NAMALWA (cell line): ENCODE measurements around the gene SLC6A19.
A peak's percentile ranks its signal among the peaks of the same experiment; 100 is the strongest.

Experiments
- DNase-seq: peaks from one replicate; pipeline ENCODE4 v3.0.0-alpha.2; 2015; ENCODE audit warnings: low spot score

SLC6A19 gene

DNA sequence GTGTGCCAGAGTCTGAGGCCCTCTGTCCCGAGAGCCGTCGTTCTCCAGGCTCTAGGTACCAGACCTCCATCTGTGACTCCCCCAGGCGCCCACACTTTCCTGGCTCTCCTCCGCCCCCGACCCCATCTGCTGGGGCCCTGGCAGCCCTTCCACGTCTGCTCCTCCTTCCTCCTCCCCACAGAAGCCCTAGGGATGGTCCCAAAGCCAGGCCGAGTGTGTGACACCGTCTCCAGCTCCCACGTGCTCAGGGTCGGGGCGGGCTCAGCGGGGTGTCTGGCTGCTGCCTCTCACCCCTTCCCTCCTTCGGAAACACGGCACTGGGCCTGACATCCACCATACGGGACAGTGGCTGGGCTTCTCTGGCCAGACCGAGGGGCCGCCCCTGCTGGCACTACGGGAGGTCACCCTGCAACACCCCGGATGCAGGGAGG lies 20.5 kb upstream of the SLC6A19 start:
- no peak for DNase-seq

DNA sequence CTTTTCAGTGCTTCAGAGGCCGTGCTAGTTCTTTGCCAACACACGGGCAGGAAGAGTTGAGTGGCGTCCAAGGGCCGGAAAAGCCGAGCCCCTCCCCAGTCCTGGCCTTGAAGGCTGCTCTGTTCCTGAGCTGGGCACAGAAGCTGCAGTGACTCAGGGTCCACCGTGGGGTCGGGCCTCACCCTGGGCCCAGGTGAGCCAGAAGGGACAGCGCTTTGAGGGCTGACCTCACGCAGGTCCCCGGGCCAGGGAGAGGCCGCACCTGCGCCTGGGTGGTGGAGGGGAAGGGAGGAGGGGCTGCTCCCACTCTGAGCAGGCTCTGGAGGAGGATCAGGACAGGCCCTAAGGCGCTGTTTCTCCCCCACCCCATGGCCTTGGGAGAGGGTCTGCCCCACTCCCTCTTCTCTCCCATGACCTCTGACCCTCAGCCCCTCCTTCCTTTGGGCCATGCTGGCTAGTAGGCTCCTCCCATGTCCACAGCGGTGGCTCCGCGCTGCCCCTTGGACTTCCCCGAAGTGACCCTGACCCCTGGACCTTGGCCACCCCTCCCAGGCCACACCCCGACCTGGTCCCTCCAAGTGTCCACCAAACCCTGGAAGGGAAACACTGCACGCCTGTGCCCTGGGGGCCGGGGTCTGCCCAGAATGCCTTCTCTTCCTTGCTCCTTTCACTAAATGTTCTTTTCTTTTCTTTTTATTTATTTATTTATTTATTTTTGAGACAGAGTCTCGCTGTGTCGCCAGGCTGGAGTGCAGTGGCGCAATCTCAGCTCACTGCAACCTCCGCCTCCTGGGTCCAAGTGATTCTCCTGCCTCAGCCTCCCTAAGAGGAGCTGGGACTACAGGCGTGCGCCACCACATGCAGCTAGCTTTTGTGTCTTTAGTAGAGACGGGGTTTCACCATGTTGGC lies 19.7 kb upstream of the SLC6A19 start:
- no peak for DNase-seq

DNA sequence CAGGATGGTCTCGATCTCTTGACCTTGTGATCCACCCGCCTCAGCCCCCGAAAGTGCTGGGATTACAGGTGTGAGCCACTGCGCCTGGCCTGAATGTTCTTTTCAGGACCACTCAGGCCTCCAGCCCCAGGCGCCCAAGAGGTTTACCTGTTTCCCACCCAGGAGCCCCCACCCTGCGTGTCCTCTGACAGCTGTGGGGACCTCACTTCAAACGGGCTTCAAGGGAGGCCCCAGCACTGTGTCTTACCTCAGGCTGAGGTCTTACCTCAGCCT lies 19.1 kb upstream of the SLC6A19 start:
- no peak for DNase-seq

DNA sequence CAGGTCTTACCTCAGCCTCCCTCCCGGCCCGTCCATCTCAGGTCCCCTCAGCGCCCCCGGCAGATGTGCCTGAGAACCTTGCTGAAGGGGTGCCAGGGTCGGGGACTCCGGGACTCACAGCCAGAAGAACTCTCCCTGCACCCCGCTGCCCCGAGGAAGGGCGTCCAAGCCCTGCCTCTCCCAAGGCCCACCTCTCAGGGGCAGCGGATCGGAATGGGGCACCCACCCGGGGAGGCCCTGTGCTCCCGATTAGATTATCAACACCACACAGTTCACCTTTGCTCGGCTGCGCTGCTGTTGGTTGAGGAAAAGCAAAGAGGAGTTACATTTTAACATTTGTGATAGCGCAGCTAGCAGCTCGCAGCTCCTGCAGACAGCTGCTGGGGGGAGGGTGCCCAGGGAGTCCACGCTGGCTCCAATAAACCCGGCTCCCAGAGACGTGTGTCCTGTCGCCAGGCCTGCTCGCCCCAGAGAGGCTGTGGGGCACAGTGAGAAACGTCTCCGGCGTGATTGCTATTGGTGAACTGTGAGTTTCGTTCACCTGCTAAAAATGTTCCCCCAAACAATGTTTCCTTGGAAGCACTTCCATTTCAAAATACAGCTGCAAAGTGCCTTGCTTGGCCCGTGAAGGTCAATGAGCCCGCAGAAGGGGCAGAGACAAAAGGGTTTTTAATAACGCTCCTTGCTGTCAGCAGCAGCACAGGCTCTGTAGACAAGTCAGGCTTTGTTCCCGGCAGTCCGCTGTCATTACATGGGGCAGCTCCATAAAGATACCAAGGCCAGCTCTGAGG lies 18.6 kb upstream of the SLC6A19 start:
- no peak for DNase-seq

DNA sequence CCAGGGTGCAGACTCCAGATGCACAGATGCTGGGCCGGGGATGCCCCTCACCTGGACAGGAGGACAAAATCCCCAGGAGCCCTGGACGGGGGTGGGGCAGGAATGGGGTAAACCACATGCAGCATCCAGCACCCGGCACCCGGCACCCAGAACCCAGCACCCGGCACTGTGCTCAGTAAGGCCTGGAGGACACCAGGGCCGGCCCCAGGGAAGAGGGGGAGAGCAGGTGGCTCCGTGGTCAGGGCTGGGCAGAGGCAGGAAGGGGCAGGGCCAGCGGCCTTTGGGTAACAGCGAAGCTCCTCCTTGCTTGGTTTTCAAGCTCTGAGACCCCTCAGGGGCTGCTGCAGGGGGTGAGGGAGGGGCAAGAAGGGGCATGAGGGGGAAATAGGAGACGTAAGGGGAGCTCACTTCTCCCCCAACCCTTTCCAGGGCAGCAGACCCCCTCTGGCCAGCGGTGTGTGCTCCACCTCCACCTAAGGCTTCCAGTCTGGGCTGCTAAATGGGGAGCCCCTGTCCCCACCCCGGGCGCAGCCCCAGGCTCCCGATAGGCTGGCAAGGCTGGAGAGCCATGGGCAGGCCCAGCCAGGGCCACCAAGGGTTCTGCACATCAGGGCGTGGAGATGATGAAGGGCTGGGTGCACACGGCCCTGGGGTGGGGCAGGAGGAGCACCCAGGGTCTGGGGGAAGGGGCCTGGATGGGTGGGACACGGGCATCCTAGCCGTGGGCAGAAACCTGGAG lies 17.8 kb upstream of the SLC6A19 start:
- no peak for DNase-seq

DNA sequence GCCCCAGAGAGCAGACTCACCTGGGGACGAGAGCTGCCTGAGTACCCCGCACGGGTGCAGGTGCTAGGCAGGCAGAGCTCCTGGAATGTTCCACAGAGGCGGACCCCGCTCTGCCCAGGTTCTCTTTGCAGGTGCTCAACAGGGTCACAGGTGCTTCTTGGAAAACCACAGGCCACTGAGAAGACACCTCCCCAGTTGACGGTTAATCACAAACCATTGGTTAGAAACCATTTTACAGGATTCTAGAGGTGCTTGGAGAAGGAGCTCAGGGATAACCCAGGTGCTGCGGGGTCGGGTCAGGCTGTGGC lies 17.3 kb upstream of the SLC6A19 start:
- DNase-seq = no peak

DNA sequence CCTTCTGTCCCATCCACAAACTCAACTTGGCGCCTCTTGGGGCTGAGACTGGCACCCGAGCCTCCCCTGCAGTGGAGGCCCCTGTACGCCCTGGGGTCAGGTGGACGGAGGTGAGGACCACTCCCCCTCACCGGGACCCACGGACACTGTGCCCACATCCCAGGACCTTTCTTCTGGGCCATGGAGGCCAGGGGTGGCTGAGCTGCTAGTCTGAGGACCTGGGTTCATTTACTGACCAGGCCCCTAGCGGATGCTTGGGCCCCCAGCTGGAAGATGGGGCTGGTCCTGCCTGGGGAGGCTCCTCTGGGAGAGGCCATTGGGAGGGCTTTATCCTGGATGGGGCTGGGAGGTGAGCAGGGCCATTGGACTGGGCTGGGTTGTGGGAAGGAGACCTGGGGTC lies 16.9 kb upstream of the SLC6A19 start:
- no peak for DNase-seq

DNA sequence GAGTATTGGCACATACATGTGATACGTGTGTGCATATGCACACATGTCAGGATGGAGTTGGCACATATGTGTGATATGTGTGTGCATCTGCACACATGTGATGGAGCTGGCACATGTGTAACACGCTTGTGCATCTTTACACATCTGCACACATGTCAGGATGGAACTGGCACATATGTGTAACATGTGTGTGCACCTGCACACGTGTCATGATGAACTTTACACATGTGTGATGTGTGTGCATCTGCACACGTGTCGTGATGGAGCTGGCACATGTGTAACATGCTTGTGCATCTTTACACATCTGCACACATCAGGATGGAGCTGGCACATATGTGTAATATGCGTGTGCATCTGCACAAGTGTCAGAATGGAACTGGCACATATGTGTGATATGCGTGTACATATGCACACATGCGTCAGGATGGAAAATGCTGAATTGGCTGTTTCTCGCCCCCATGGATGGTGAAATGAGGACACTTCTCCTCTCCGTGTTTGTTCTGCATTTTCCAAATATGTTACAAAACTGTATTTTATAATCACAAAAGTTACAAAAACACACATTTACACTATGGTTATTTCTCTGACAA lies 16.3 kb upstream of the SLC6A19 start:
- no peak for DNase-seq

DNA sequence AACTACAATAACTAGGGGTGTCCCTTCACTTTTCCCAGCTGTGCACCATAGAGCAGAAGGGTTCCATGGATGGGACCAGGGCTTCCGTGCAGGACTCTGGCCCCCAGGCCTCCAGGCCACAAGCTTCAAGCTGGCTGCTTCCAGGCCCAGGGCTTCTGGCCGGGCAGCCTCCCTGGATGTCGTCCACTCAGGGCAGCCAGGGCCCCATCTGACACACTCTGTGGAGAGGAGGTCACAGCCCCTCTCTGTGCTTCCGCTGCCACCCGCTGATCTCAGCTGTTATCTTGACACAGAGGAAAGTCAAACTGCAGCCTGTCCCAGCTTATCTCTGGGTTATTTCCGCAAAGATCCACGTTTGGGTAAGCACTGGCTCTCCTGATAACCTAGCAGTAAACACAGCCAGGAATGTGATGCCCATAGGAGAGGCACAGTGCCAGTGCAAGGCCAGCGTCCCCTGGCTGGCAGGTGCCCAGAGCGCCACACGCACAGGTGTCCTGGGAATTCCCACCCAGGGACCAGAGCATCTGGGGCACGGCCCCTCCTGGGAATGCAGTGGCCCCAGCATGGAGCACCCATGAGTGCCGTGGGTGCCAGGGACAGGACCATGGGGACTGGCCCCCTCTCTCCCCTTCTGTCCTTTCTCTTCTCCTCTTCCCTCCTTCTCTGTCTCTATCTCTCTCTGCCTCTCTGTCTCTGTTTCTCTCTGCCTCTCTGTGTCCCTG lies 15.6 kb upstream of the SLC6A19 start:
- DNase-seq = no peak

DNA sequence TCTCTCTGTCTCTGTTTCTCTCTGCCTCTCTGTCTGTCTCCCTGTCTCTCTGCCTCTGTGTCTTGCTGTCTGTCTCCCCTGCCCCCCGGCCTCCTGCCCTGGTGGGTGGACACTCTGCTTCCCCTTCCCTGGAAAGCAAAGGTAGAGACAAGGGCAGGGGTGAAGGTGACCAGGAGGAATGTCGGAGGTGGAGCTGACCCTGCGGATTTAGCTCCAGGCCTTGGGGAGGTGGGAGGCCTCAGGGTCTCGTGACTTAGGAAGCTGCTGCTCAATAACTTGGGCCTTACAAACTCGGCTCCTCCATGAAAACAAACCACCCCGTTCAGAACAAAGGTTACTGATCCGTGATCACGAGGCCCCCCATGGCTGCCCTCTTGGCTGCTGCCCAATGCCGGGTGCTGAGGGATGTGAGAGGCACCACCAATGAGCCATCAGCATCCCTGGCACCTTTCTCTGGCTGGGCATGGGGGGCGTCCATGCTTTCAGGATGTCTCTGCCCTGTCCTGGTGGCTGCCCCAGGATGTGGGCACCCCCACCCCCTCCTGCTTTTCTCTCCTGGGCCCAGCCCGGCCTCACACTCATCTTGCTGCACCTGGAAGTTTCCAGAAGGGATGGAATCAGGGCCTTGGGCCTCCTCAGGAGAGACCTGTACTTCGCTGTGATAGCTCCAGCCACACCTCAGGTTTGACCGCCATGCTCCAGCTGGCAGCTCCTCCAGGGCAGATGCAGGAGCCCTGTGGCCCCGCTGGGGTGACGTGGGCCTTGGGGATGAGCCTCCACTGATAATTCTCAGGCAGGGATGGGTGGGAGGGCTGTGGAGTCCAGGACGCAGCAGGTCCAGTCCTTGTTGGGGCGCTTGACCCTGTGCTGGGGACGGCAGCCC lies 14.8 kb upstream of the SLC6A19 start:
- DNase-seq = no peak

DNA sequence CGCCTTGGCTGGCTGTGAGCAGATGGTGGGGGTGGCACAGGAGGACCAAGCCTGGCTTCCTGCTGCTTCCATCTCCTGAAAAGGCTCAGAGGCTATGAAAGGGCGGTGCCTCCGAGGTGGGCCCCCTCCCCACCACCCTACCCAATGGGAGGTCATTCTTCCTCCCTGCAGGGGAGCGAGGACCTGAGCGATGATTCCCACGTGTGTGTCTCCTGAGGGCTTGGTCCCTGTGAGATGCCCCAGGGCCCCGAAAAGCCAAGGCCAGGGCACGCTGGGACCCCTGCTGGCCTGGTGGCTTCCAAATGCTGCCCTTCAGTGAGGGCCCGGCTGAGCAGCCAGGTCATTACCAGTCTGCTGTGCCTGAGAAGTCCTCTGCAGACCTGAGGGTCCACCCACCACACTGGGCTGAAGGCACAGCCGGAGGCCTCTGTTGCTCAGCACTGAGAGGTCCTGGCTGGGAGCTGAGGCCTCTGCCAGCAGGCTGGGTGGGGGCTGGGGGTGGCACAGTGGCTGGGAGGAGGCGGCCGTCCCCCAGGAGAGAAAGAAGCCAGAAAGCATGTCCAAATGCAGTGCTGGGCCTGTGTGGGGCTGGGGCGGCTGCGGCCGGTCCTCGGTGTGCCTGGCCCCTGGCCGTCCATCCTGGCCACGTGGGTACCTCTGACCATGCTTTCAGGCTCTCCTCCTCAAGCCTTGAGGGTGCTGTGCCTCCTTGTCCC lies 14.0 kb upstream of the SLC6A19 start:
- DNase-seq = no peak

DNA sequence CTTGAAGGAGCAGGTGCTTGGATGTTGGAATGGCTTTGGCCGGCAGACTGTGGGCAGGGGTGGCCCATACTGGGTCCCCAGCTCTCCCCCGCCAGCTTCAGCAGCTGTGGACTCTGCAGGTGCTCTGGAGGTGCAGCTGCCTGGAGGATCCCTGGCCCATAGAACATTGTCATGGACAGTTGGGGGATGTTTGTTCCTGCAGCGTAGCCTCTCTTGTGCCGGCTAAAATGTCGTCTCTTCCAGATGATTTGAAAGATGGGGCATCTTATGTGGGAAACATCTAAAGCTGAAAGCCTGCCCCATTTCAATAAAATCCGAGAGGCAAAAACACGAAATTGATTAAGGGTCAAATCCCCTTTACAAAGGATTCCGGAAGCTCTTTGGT lies 13.5 kb upstream of the SLC6A19 start:
- no peak for DNase-seq

DNA sequence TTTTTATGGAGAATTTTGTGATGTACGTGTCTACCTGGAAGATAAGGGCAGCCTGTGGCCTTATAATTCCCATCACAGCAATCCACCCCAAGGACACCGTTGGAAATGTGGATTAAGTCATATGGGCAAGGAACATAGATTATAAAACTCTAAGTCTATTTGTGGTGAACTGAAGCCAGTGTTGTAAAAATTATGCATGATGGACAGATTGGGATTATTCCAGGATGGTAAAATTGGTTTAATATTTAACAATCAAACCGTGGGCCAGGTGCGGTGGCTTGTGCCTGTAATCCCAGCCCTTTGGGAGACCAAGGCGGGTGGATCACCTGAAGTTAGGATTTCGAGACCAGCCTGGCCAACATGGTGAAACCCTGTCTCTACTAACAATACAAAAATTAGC lies 12.9 kb upstream of the SLC6A19 start:
- no peak for DNase-seq

DNA sequence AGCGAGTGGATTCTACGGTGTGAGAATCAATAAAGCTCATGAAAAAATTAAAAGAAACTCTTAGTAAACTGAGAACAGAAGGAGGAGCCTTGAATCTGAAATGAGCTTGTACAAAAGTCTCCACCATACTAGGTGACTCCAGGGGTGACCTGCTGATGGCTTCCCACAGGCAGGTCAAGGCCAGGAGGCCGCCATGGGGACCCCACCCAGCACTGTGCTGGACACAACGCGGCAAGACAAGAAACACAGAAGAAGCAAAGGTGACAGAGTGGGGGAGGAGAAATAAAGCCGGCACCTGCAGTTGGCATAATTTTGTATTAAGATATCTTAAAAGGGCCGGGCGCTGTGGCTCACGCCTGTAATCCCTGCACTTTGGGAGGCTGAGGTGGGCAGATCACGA lies 12.1 kb upstream of the SLC6A19 start:
- DNase-seq = no peak

DNA sequence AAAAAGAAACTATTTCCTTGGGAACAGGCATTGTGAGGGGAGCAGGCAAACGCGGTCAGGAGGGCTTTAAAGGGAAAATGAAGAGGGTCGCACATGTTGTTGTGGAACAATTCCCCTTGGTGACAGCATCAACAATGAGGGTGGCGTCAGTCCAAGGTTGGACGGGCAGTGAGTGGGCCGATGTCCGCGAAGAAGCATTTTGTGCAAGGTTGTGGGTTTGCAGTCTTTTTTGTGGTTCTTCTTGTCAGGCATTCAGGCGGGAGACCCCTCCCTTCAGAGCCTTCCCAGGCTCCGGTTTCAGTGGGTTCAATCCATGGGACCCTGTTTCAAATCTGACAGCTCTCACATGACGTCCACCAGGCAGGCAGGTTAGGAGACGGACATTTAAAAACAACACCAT lies 11.1 kb upstream of the SLC6A19 start:
- DNase-seq = no peak

DNA sequence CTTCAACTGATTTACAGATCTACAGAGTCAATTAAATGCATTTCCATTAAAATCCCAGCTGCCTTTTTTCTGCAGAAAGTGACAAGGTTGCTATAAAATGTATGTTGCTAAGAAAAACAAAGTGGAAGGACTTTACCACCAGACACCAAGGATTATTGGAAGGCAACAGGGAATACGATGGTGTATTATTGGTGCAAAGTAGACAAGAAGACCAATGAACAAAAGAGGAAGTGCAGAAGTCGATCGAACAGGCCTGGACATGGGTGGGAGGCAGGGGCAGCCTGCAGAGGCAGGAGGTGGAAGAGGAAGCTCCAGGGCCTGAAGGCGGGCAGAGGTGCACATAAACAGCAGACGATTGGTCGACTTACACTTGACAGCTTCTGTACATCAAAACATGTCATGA lies 10.6 kb upstream of the SLC6A19 start:
- DNase-seq = peak; percentile 52

DNA sequence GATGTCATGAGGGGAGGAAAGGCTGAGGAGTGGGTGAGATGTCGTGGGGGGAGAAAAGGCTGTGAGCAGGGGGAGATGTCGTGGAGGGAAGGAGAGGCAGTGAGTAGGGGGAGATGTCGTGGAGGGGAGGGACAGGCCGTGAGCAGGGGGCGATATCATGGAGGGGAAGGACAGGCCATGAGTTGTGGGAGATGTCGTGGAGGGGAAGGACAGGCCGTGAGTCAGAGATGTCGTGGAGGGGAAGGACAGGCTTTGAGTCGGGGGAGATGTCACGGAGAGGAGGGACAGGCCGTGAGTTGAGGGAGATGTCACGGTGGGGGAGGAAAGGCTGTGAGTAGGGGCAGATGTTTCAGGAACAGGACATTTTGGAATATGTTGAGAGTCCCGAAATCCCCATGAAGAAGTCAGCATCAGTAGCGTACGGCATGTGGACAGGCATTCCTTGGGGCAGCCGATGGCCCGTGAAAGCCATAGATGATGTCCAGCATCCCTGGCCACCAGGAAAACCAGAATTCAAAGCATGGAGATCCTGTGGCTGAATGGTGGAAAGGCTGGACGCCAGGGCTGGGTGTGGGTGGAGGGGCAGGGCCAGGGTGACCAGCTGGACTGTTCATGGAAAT lies 8.3 kb upstream of the SLC6A19 start:
- no peak for DNase-seq

DNA sequence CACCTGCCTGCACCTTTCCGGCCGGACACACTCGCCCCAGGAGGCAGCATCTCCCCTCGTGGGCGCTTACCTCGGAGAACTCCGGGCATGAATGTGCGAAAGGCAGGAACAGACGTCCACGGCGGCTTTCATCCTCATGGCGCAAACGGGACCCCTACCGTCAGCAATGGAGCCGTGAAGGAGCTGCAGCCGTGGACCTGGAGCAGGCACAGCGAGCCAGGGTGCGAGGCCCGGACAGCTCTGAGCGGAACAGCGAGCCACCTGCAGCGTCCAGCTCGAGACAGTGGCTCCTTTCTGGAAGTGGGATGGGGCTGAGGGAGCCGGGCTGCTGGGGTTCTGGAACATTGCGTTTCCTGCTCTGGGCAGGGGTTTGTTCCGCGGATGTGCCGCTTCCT lies 7.8 kb upstream of the SLC6A19 start:
- no peak for DNase-seq

DNA sequence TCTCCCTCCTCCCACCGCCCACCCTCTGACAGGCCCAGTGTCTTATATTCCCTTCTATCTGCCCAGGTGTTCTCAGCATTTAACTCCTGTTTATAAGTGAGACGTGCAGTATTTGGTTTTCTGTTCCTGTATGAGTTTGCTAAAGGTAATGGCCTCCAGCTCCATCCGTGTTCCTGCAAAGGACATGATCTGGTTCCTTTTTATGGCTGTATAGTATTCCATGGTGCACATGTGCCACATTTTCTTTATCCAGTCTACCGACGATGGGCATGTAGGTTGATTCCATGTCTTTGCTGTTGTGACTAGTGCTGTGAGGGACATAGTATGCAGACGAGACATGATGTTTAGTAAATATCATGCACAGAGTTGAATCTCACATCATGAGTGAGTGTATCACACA lies 7.0 kb upstream of the SLC6A19 start:
- no peak for DNase-seq

DNA sequence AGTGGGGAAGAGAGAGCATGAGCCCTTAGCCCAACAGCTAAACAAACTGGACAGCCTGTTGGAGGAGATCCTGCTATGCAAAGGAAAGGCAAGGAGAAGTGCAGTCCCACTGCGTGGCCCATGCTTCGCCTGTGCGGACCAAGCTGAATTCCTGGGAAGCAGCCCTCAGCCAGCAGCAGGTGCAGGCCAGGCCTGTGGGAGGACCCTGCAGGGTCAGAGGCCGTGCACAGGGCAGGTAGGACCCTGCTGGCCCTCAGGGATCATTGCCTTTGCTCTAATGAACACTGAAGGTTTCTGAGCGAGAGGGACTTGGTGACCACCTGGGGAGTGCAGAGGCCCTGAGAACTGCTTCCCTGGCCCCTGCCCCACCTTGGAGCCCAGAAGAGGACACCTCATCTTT lies 6.0 kb upstream of the SLC6A19 start:
- no peak for DNase-seq
